MM.1S (cell line): ENCODE results near the gene IGSF8.

Source experiments
- EZH2 ChIP-seq: fragments of 300-600 bp; sonication (generic); optimal IDR thresholded peaks from 2 replicates; pipeline ENCODE3; 2017; ENCODE audit warnings: low read depth, mild to moderate bottlenecking, antibody characterized with exemption, low read length, mixed read lengths
- EZH2phosphoT487 ChIP-seq: fragments of 300-600 bp; sonication (generic); IDR thresholded peaks from 2 replicates; pipeline ENCODE4 v1.6.1; 2018; ENCODE audit warnings: antibody characterized with exemption, low read length
- TF ChIP-seq, protein P1 (sequence below): fragments of 300-600 bp; sonication (generic); IDR thresholded peaks from 2 replicates; pipeline ENCODE4 v1.5.1; 2016; ENCODE audit warnings: antibody characterized with exemption, low read length, mixed read lengths

- TF ChIP-seq, protein P1, sequence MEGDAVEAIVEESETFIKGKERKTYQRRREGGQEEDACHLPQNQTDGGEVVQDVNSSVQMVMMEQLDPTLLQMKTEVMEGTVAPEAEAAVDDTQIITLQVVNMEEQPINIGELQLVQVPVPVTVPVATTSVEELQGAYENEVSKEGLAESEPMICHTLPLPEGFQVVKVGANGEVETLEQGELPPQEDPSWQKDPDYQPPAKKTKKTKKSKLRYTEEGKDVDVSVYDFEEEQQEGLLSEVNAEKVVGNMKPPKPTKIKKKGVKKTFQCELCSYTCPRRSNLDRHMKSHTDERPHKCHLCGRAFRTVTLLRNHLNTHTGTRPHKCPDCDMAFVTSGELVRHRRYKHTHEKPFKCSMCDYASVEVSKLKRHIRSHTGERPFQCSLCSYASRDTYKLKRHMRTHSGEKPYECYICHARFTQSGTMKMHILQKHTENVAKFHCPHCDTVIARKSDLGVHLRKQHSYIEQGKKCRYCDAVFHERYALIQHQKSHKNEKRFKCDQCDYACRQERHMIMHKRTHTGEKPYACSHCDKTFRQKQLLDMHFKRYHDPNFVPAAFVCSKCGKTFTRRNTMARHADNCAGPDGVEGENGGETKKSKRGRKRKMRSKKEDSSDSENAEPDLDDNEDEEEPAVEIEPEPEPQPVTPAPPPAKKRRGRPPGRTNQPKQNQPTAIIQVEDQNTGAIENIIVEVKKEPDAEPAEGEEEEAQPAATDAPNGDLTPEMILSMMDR = no peak
- TF ChIP-seq EZH2 (no peak), EZH2phosphoT487 (no peak)
Measured at GRCh38 chr1:160092366-160093068, 5.9 kb downstream of the IGSF8 start.
